Esophagus muscularis mucosa (tissue), 4 donors: ENCODE results near the gene TINCR. TPM values are rescaled to one million over a fixed set of nuclear protein-coding genes. Genes with fewer than 3 reads are reported as not detected.

Experiments
- DNase-seq: peaks from one replicate; pipeline ENCODE4 v3.0.0-alpha.2; 2017; ENCODE audit errors: extremely low spot score
- H3K27ac ChIP-seq, 4 donors: fragments of 200-600 bp; sonication (generic); replicated peaks in 1 of 4; 1 replicate in 3 of 4; 2 replicates in 1 of 4; pipeline ENCODE4 v1.5.1; 2016 to 2019; ENCODE audit warnings: mild to moderate bottlenecking in 1 of 4
- H3K27me3 ChIP-seq, 4 donors: fragments of 200-600 bp; sonication (generic); one replicate each; pipeline versions ENCODE4 v1.5.1 to v1.6.0; 2016 to 2019
- H3K36me3 ChIP-seq, 4 donors: fragments of 200-600 bp; sonication (generic); one replicate each; pipeline ENCODE4 v1.5.1; 2016 to 2019
- H3K4me1 ChIP-seq, 4 donors: fragments of 200-600 bp; sonication (generic); one replicate each; pipeline ENCODE4 v1.5.1; 2016 to 2019
- H3K4me3 ChIP-seq, 4 donors: fragments of 200-600 bp; sonication (generic); 1 replicate in 2 of 4; 2 replicates in 2 of 4; pipeline ENCODE4 v1.5.1; 2016 to 2019; ENCODE audit warnings: mild to moderate bottlenecking in 4 of 4, moderate library complexity in 1 of 4
- H3K9me3 ChIP-seq, 4 donors: fragments of 200-600 bp; sonication (generic); 1 replicate in 3 of 4; 2 replicates in 1 of 4; pipeline ENCODE4 v1.5.1; 2016 to 2019
- EP300 ChIP-seq: sonication (generic); formaldehyde crosslinking; IDR thresholded peaks from one replicate; pipeline ENCODE4 v1.6.1; 2017; ENCODE audit warnings: antibody characterized with exemption
- POLR2A ChIP-seq: fragments of 450-650 bp; IDR thresholded peaks from one replicate; pipeline ENCODE4 v1.6.1; 2017; ENCODE audit warnings: antibody characterized with exemption, moderate library complexity, mild to moderate bottlenecking, low read depth
- POLR2AphosphoS5 ChIP-seq, 2 donors: sonication (generic); formaldehyde crosslinking; IDR thresholded peaks; one replicate each; pipeline ENCODE4 v1.6.1; 2017; ENCODE audit warnings: antibody characterized with exemption in 2 of 2
- WGBS: methylation state at CpG from one replicate; pipeline ENCODE4 v1.1.5; 2018; 5-methylcytosine and 5-hydroxymethylcytosine counted together
- intact Hi-C: fragments of 100-400 bp; cut with DNase I; formaldehyde crosslinking; loops from one replicate; pipeline ENCODE4 v1.15.1; 2023
- small RNA-seq, 3 donors: library from RNA; depleted of rRNA; stranded (forward); fragments of <200 nt; gene quantifications; one replicate each; pipeline ENCODE3, GENCODE V24; 2016
- total RNA-seq, 4 donors: library from RNA; depleted of rRNA; stranded (reverse); fragments of >200 nt; gene quantifications; one replicate each; pipeline versions ENCODE4 v1.1.0 to v1.2.1, GENCODE V29; 2016
- TF ChIP-seq, protein P1 (sequence below), 3 experiments: fragments of 200-600 bp in 2 of 3; fragments of 450-650 bp in 1 of 3; sonication (generic) in 2 of 3; IDR thresholded peaks; one replicate each; pipeline ENCODE4 v1.5.1; 2017 to 2019; ENCODE audit warnings: antibody characterized with exemption in 3 of 3, mild to moderate bottlenecking in 2 of 3, moderate library complexity in 1 of 3

Gene TINCR
- total RNA-seq, 4 donors from 2014 or later: 0.17 to 2.9 (median 0.33) TPM; not detected in 1

DNA sequence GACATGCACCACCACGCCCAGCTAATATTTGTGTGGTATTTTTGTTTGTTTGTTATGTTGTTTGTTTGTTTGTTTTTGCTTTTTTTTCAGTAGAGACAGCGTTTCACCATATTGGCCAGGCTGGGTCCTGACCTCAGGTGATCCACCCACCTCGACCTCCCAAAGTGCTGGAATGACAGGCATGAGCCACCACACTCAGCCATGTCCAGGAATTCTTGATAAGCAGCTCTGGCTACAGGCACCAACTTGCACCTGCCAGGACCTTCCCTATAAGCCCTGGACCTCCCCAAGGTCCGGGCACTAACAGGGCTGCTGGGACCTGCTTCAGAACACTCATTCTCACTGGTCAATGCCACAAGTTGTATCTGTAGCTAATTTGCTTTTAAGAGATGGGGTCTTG lies 48.7 kb downstream of the TINCR start:
- Histone ChIP-seq H3K4me1 (no peaks in the 10 kb centered on the region), H3K4me3 (no peak overlapping the region), H3K27ac (no peak overlapping the region), H3K27me3 (peaks cover 0 to 7% (median 0%) of the 10 kb centered on the region in 4 donors), H3K9me3 (peaks cover 0 to 27% (median 20%) of the 10 kb centered on the region in 4 donors), H3K36me3 (no peaks in the 10 kb centered on the region)
- 68% methylated on average over 4 of the region's 4 CpGs for WGBS
- intact Hi-C loops: no loop called here
- TF ChIP-seq, protein P1, sequence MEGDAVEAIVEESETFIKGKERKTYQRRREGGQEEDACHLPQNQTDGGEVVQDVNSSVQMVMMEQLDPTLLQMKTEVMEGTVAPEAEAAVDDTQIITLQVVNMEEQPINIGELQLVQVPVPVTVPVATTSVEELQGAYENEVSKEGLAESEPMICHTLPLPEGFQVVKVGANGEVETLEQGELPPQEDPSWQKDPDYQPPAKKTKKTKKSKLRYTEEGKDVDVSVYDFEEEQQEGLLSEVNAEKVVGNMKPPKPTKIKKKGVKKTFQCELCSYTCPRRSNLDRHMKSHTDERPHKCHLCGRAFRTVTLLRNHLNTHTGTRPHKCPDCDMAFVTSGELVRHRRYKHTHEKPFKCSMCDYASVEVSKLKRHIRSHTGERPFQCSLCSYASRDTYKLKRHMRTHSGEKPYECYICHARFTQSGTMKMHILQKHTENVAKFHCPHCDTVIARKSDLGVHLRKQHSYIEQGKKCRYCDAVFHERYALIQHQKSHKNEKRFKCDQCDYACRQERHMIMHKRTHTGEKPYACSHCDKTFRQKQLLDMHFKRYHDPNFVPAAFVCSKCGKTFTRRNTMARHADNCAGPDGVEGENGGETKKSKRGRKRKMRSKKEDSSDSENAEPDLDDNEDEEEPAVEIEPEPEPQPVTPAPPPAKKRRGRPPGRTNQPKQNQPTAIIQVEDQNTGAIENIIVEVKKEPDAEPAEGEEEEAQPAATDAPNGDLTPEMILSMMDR (IDR thresholded peaks at IDR 0.05): no peak
- TF ChIP-seq EP300 (no peak), POLR2AphosphoS5 (IDR thresholded peaks at IDR 0.05) (no peak), POLR2A (no peak)
- DNase-seq: no peak

DNA sequence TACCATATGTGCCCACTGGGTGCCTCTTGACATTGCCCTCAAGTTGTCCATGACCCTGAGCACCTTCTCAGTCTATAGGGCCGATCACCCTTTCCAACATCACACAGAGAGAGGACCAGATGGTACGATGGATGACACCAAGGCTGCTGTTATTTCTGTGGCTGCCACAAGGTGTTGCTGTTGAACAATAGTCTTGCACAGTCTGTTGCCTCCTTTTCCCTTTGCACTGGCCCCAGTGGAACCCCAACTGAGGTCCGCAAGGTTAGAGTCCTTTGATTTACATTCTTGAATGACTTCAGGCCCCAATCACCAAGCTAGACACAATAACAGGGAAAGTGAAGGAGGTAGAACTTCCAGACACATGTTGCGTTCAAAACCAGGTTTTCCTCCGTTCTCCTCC lies 52.0 kb downstream of the TINCR start:
- Histone ChIP-seq H3K27ac (no peak overlapping the region), H3K36me3 (no peaks in the 10 kb centered on the region), H3K4me1 (no peaks in the 10 kb centered on the region), H3K4me3 (no peak overlapping the region), H3K9me3 (peaks cover 0 to 24% (median 19%) of the 10 kb centered on the region in 4 donors), H3K27me3 (no peaks in the 10 kb centered on the region)
- no peak for DNase-seq
- TF ChIP-seq POLR2AphosphoS5 (IDR thresholded peaks at IDR 0.05): no peak
- TF ChIP-seq, protein P1 (IDR thresholded peaks at IDR 0.05): no peak
- no peak for TF ChIP-seq POLR2A
- no peak for TF ChIP-seq EP300
- intact Hi-C loops: no loop called here
- WGBS: 82% methylated on average over 4 of the region's 5 CpGs

DNA sequence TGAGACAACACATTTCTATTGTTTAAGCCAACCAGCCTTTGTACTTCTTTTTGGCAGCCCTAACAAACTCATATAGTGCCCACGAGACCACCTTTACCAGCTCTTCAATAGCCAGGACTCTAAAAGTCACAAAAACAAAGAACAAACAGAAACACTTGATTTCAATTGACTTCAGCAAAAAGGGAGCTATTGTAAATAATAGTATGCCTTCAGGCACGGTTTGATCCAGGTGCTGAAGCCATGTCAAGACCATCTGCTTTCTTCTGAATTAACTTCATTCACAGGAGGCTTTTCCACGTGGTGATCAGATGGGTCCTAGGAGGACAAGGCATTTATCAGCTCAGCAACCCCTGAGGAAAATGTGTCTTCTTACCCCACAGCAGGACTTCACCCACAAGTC lies 53.8 kb downstream of the TINCR start:
- H3K4me3 ChIP-seq: no peak overlapping the region
- no peak for DNase-seq
- no peaks in the 10 kb centered on the region for H3K36me3 ChIP-seq
- no peaks in the 10 kb centered on the region for H3K4me1 ChIP-seq
- intact Hi-C loops: no loop called here
- WGBS: 70% methylated on average over 3 of the region's 3 CpGs
- peaks cover 0 to 19% (median 16%) of the 10 kb centered on the region in 4 donors for H3K9me3 ChIP-seq
- TF ChIP-seq POLR2A (no peak), POLR2AphosphoS5 (IDR thresholded peaks at IDR 0.05) (no peak), EP300 (no peak)
- TF ChIP-seq, protein P1 (IDR thresholded peaks at IDR 0.05): no peak
- H3K27ac ChIP-seq: no peak overlapping the region
- H3K27me3 ChIP-seq: no peaks in the 10 kb centered on the region

DNA sequence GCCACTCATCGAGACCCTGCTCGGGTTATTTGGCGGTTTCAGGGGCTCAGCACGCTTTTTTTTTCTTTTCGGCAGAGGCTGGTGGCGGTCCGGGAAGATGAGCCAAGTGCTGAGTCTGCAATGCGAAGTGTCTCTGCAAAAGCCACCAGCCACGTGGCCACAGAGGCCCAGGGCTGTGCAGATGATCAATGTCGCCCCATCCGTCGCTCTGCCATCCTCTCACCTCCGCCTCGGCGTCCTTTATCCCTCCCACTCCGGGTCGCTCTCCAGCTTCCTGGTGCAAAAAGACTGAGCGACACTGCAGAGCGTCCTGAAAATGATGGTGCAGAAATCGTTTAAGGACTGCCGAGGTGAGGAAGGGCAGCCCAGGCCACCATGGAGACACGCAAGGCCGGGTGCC lies 55.0 kb downstream of the TINCR start:
- Histone ChIP-seq H3K4me1 (no peaks in the 10 kb centered on the region), H3K9me3 (peaks cover 0 to 19% (median 16%) of the 10 kb centered on the region in 4 donors), H3K36me3 (no peaks in the 10 kb centered on the region), H3K27ac (no peak overlapping the region), H3K27me3 (no peaks in the 10 kb centered on the region), H3K4me3 (no peak overlapping the region)
- intact Hi-C loops: no loop called here
- 86% methylated on average over 19 of the region's 23 CpGs for WGBS
- DNase-seq: no peak
- TF ChIP-seq POLR2A (no peak), POLR2AphosphoS5 (IDR thresholded peaks at IDR 0.05) (no peak), EP300 (no peak)
- TF ChIP-seq, protein P1 (IDR thresholded peaks at IDR 0.05): no peak

Small RNAs within 50 kb of the gene (small RNA-seq; reads per million reads assigned to genes)
- 0 reads per million in 3 donors for gene SNRPEP4

Other genes with a start within 250 kb of the TINCR start
- gene PTPRS, start 227.1 kb downstream of the TINCR start, total RNA-seq: 100 to 1,000 TPM; 140 to 311 (median 224) TPM
- not detected for gene ZNRF4, start 112.5 kb downstream of the TINCR start, total RNA-seq
- gene SAFB2, start 54.8 kb upstream of the TINCR start, total RNA-seq: 10 to 100 TPM; 31.1 to 57.8 (median 42.7) TPM
- gene SAFB, start 55.1 kb upstream of the TINCR start, total RNA-seq: 10 to 100 TPM; 48.4 to 96.2 (median 75.7) TPM
- 10 to 100 TPM; 46.4 to 70.0 (median 59.3) TPM for gene MICOS13, start 112.6 kb upstream of the TINCR start, total RNA-seq
- gene HSD11B1L, start 113.1 kb upstream of the TINCR start, total RNA-seq: 10 to 100 TPM; 15.0 to 21.8 (median 17.8) TPM
- 100 to 1,000 TPM; 461 to 719 (median 614) TPM for gene RPL36, start 122.3 kb upstream of the TINCR start, total RNA-seq
- gene LONP1, start 152.2 kb upstream of the TINCR start, total RNA-seq: 10 to 100 TPM; 49.0 to 70.4 (median 54.3) TPM
- under 1 TPM in 1 of 4 donors, not detected in 3; 0.19 TPM for gene CATSPERD, start 152.7 kb upstream of the TINCR start, total RNA-seq
- 1 to 10 TPM in 2 of 4 donors, under 1 TPM in 2; 0.19 to 1.2 (median 1.0) TPM for gene PRR22, start 216.8 kb upstream of the TINCR start, total RNA-seq
- 10 to 100 TPM; 20.3 to 34.1 (median 27.3) TPM for gene DUS3L, start 223.2 kb upstream of the TINCR start, total RNA-seq
- gene NRTN, start 237.1 kb upstream of the TINCR start, total RNA-seq: 10 to 100 TPM; 12.9 to 53.0 (median 29.5) TPM